Astrocyte (in vitro differentiated cells and primary cell): ENCODE results near the gene CCDC60. TPM values are rescaled to one million over a fixed set of nuclear protein-coding genes. Genes with fewer than 3 reads are reported as not detected.

ENCODE experiments used
- DNase-seq: peaks from one replicate; pipeline ENCODE4 v3.0.0-alpha.2; 2010; ENCODE audit warnings: low read depth
- FAIRE-seq: peaks from 2 replicates; lab custom pipeline; 2011; peaks lifted over from hg19 to GRCh38; lab: Jason Lieb, UNC
- H2AFZ ChIP-seq: 2 replicates; pipeline ENCODE4 v1.6.0; 2012; ENCODE audit warnings: low read depth, low read length, inconsistent platforms
- H3K27ac ChIP-seq: 2 replicates; pipeline ENCODE4 v1.5.1; 2011; ENCODE audit warnings: low read depth, low read length, inconsistent platforms
- H3K27me3 ChIP-seq: 2 replicates; pipeline ENCODE4 v1.6.0; 2011; ENCODE audit warnings: low read length, inconsistent platforms; ENCODE audit not compliant: insufficient read depth
- H3K36me3 ChIP-seq: 2 replicates; pipeline ENCODE4 v1.5.1; 2011; ENCODE audit warnings: low read length, inconsistent platforms; ENCODE audit not compliant: insufficient read depth
- H3K4me1 ChIP-seq: 2 replicates; pipeline ENCODE4 v1.5.1; 2011; ENCODE audit warnings: low read length, inconsistent platforms; ENCODE audit not compliant: insufficient read depth
- H3K4me2 ChIP-seq: 2 replicates; pipeline ENCODE4 v1.6.0; 2012; ENCODE audit warnings: low read length, inconsistent platforms
- H3K4me3 ChIP-seq: 2 replicates; pipeline ENCODE4 v1.5.1; 2011; ENCODE audit warnings: low read depth, mild to moderate bottlenecking, low read length, inconsistent platforms; ENCODE audit not compliant: insufficient read depth
- H3K79me2 ChIP-seq: 2 replicates; pipeline ENCODE4 v1.6.0; 2012; ENCODE audit warnings: mild to moderate bottlenecking, low read length, inconsistent platforms; ENCODE audit not compliant: insufficient read depth
- H3K9ac ChIP-seq: 2 replicates; pipeline ENCODE4 v1.6.0; 2012; ENCODE audit warnings: mild to moderate bottlenecking, low read length, inconsistent platforms
- H3K9me3 ChIP-seq: 2 replicates; pipeline ENCODE4 v1.5.1; 2012; ENCODE audit warnings: low read depth, mild to moderate bottlenecking, low read length, inconsistent platforms; ENCODE audit not compliant: insufficient read depth
- H4K20me1 ChIP-seq: 2 replicates; pipeline ENCODE4 v1.6.0; 2012; ENCODE audit warnings: low read length, inconsistent platforms; ENCODE audit not compliant: insufficient read depth
- H3K27ac Mint-ChIP-seq: one replicate; pipeline ENCODE4 v1.8.0; 2021; ENCODE audit warnings: mild to moderate bottlenecking, mixed read lengths; ENCODE audit not compliant: unreplicated experiment
- H3K27me3 Mint-ChIP-seq: one replicate; pipeline ENCODE4 v1.8.0; 2021; ENCODE audit warnings: low read depth, mixed read lengths; ENCODE audit not compliant: unreplicated experiment
- H3K36me3 Mint-ChIP-seq: one replicate; pipeline ENCODE4 v1.8.0; 2021; ENCODE audit warnings: low read depth, mixed read lengths; ENCODE audit not compliant: unreplicated experiment
- H3K4me1 Mint-ChIP-seq: one replicate; pipeline ENCODE4 v1.8.0; 2021; ENCODE audit warnings: low read depth, mixed read lengths; ENCODE audit not compliant: unreplicated experiment
- H3K4me3 Mint-ChIP-seq: one replicate; pipeline ENCODE4 v1.8.0; 2021; ENCODE audit warnings: mild to moderate bottlenecking, moderate library complexity, mixed read lengths; ENCODE audit not compliant: unreplicated experiment
- H3K9me3 Mint-ChIP-seq: one replicate; pipeline ENCODE4 v1.8.0; 2021; ENCODE audit warnings: mild to moderate bottlenecking, mixed read lengths; ENCODE audit not compliant: unreplicated experiment
- CTCF ChIP-seq: IDR thresholded peaks from 2 replicates; pipeline ENCODE4 v1.5.1; 2011; ENCODE audit warnings: low read depth, mild to moderate bottlenecking, inconsistent platforms, low read length, moderate library complexity; ENCODE audit not compliant: insufficient read depth
- EZH2 ChIP-seq: IDR thresholded peaks from 2 replicates; pipeline ENCODE4 v1.6.1; 2012; ENCODE audit warnings: mild to moderate bottlenecking, low read length, inconsistent platforms; ENCODE audit not compliant: insufficient read depth
- total RNA-seq: library from RNA; stranded (reverse); gene quantifications from 2 replicates; pipeline ENCODE4 v1.2.1, GENCODE V29; 2021

The CCDC60 gene
- total RNA-seq, 1 donor from 2014 or later: 1.7 TPM

GRCh38 chr12:119546340-119546739, 211.8 kb downstream of the CCDC60 start:
- Mint-ChIP-seq H3K27me3 (peaks cover 47% of the 10 kb centered on the region), H3K4me3 (no peak overlapping the region), H3K27ac (no peak overlapping the region), H3K4me1 (no peaks in the 10 kb centered on the region), H3K9me3 (no peaks in the 10 kb centered on the region), H3K36me3 (no peaks in the 10 kb centered on the region)
- no peak overlapping the region for H2AFZ ChIP-seq
- no peaks in the 10 kb centered on the region for H3K36me3 ChIP-seq
- no peaks in the 10 kb centered on the region for H3K4me1 ChIP-seq
- no peak overlapping the region for H3K4me3 ChIP-seq
- no peaks in the 10 kb centered on the region for H3K9me3 ChIP-seq
- no peak for TF ChIP-seq EZH2
- TF ChIP-seq CTCF: no peak
- H3K79me2 ChIP-seq: no peaks in the 10 kb centered on the region
- H3K27ac ChIP-seq: no peak overlapping the region
- H3K9ac ChIP-seq: no peak overlapping the region
- no peak for FAIRE-seq
- H3K27me3 ChIP-seq: no peaks in the 10 kb centered on the region
- DNase-seq: no peak
- no peak overlapping the region for H3K4me2 ChIP-seq
- H4K20me1 ChIP-seq: no peaks in the 10 kb centered on the region

- Histone ChIP-seq H3K9ac (no peak overlapping the region), H3K4me3 (no peak overlapping the region), H3K27ac (no peak overlapping the region), H3K9me3 (no peaks in the 10 kb centered on the region), H2AFZ (no peak overlapping the region), H3K79me2 (no peaks in the 10 kb centered on the region), H3K36me3 (no peaks in the 10 kb centered on the region), H3K27me3 (no peaks in the 10 kb centered on the region), H3K4me1 (no peaks in the 10 kb centered on the region), H4K20me1 (no peaks in the 10 kb centered on the region), H3K4me2 (no peak overlapping the region)
- no peaks in the 10 kb centered on the region for H3K36me3 Mint-ChIP-seq
- TF ChIP-seq EZH2: no peak
- FAIRE-seq: no peak
- DNase-seq: no peak
- H3K9me3 Mint-ChIP-seq: no peaks in the 10 kb centered on the region
- no peaks in the 10 kb centered on the region for H3K4me1 Mint-ChIP-seq
- H3K27me3 Mint-ChIP-seq: peaks cover 54% of the 10 kb centered on the region
- no peak overlapping the region for H3K4me3 Mint-ChIP-seq
- H3K27ac Mint-ChIP-seq: no peak overlapping the region
Measured at GRCh38 chr12:119547001-119547400, 212.5 kb downstream of the CCDC60 start.

- Mint-ChIP-seq H3K36me3 (no peaks in the 10 kb centered on the region), H3K27me3 (peaks cover 17% of the 10 kb centered on the region), H3K9me3 (peaks cover 4% of the 10 kb centered on the region), H3K4me3 (no peak overlapping the region), H3K27ac (no peak overlapping the region), H3K4me1 (no peaks in the 10 kb centered on the region)
- DNase-seq (no peak), FAIRE-seq (no peak)
- Histone ChIP-seq H3K9ac (no peak overlapping the region), H3K27ac (no peak overlapping the region), H3K4me3 (no peak overlapping the region), H3K4me2 (no peak overlapping the region), H4K20me1 (no peaks in the 10 kb centered on the region), H3K36me3 (no peaks in the 10 kb centered on the region), H3K9me3 (no peaks in the 10 kb centered on the region), H3K79me2 (no peaks in the 10 kb centered on the region), H3K27me3 (no peaks in the 10 kb centered on the region), H3K4me1 (no peaks in the 10 kb centered on the region), H2AFZ (no peak overlapping the region)
- TF ChIP-seq CTCF: no peak
- no peak for TF ChIP-seq EZH2
Measured at GRCh38 chr12:119556854-119557253, 222.3 kb downstream of the CCDC60 start.
